ENCODE results near the gene CACNA2D1.
A peak's percentile ranks its signal among the peaks of the same experiment; 100 is the strongest.

The CACNA2D1 gene

DNA sequence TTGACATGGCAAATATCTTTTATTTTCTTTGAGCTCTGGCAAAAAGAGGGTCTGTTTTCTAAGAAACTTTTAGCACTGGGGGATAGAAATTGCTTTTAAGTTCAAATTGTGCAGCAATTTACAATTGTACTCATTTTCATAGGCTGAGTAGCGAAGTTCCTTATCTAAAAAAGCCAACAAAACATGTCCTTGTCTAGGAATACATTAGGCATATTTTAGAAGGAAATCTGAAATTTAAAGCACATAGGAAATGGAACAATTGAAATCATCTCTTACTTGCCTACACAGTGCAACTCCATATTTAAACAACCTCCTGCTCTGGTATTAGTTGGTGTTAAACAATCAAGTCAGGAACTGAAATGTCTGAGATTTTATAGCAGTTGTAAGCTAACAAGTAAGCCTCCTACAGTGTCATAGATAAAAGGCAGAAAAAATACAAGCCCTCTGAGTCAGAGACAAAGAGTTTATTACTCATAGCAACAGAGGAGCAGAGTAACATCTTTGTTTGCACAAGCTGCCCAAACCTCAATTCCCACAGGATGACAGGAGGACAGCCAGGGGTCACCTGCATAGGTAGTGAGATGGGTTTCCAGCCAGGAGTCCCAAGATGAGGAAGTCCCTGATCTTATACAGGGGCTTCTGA lies 393.6 kb downstream of the CACNA2D1 start:
- no peak overlapping the region for H3K4me3 ChIP-seq (ENCODE audit: low read depth, low read length)
- no peak for TF ChIP-seq MYC (IDR thresholded peaks at IDR 0.05; ENCODE audit: low read depth, low read length)
- TF ChIP-seq POLR2A (IDR thresholded peaks at IDR 0.05; ENCODE audit: extremely low read depth, insufficient read length) = no peak
- no peak for TF ChIP-seq MAX (IDR thresholded peaks at IDR 0.05; ENCODE audit: low read depth, low read length)
- TF ChIP-seq CTCF (IDR thresholded peaks at IDR 0.05; ENCODE audit: low read depth, low read length) = no peak
- no peak for DNase-seq (ENCODE audit: low read depth)

- TF ChIP-seq MAX (IDR thresholded peaks at IDR 0.05; ENCODE audit: low read depth, low read length) = no peak
- TF ChIP-seq CTCF (IDR thresholded peaks at IDR 0.05; ENCODE audit: low read depth, low read length) = no peak
- TF ChIP-seq POLR2A (IDR thresholded peaks at IDR 0.05; ENCODE audit: extremely low read depth, insufficient read length) = no peak
- TF ChIP-seq MYC (IDR thresholded peaks at IDR 0.05; ENCODE audit: low read depth, low read length) = no peak
- no peak overlapping the region for H3K4me3 ChIP-seq (ENCODE audit: low read depth, low read length)
- no peak for DNase-seq (ENCODE audit: low read depth)
Measured at GRCh38 chr7:82049442-82049841, 394.1 kb downstream of the CACNA2D1 start.

GRCh38 chr7:82044497-82045080 lies 399.0 kb downstream of the CACNA2D1 start:
- no peak overlapping the region for H3K4me3 ChIP-seq (ENCODE audit: low read depth, low read length)
- DNase-seq (ENCODE audit: low read depth) = peak; percentile 66
- no peak for TF ChIP-seq POLR2A (IDR thresholded peaks at IDR 0.05; ENCODE audit: extremely low read depth, insufficient read length)
- no peak for TF ChIP-seq MAX (IDR thresholded peaks at IDR 0.05; ENCODE audit: low read depth, low read length)
- TF ChIP-seq CTCF (IDR thresholded peaks at IDR 0.05; ENCODE audit: low read depth, low read length) = peak; percentile 47

DNA sequence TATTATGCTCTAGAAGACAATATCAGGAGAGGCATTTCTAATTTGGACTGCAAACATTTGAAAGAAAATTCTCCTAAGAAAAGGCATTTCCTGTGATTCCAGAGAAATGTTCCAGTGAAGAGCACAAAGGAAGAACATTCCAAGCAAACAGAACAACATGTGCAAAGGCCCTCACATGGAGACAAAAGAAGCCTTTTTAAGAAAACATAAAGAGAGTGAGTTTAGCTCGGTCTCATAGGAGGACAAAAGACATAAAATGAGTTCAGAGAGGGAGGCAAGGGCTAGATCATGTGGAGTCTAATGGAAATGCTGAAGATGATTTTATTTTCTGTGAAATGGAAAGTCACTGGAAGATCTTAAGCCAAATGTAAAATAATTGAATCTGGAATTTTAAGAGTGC lies 404.0 kb downstream of the CACNA2D1 start:
- TF ChIP-seq CTCF (IDR thresholded peaks at IDR 0.05; ENCODE audit: low read depth, low read length) (no peak), MAX (IDR thresholded peaks at IDR 0.05; ENCODE audit: low read depth, low read length) (no peak), MYC (IDR thresholded peaks at IDR 0.05; ENCODE audit: low read depth, low read length) (no peak), POLR2A (IDR thresholded peaks at IDR 0.05; ENCODE audit: extremely low read depth, insufficient read length) (no peak)
- no peak overlapping the region for H3K4me3 ChIP-seq (ENCODE audit: low read depth, low read length)
- no peak for DNase-seq (ENCODE audit: low read depth)

DNA sequence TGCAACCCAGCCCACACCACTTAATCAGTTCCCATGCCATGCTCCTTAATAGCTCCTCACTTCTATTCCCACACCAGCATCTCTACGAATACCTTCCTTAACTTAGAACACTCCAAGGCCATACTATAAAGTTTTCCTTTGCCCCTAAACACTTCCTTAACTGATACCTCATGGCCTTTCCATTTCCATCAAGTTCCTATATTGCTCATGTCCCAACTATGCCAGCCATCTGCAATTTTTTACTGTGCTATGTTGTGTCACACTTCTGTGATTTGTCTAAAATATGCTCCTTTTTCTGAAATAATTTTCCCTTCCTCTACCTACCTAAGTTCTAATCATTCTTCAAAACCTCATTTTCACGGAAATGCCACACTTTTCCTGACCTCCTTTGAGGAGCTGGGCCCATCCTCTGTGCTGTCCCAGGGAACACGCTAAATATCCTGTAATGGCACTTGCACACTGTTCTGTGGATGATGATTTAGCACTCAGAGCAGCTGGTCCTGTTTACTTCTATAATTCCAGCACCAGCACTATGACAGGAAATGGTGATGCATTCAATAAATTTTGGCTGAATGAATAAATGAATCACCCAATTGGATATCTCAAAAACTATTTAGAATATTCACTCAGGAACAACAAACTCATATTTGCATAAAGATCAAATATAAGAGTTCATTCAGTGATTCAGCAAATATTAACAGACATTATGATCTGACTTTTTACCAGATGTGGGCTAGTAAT lies 407.3 kb downstream of the CACNA2D1 start:
- H3K4me3 ChIP-seq (ENCODE audit: low read depth, low read length) = no peak overlapping the region
- no peak for TF ChIP-seq POLR2A (IDR thresholded peaks at IDR 0.05; ENCODE audit: extremely low read depth, insufficient read length)
- no peak for TF ChIP-seq CTCF (IDR thresholded peaks at IDR 0.05; ENCODE audit: low read depth, low read length)
- no peak for TF ChIP-seq MYC (IDR thresholded peaks at IDR 0.05; ENCODE audit: low read depth, low read length)
- no peak for TF ChIP-seq MAX (IDR thresholded peaks at IDR 0.05; ENCODE audit: low read depth, low read length)
- no peak for DNase-seq (ENCODE audit: low read depth)
